ENCODE measurements around the gene MYOZ2. TPM values are rescaled to one million over a fixed set of nuclear protein-coding genes. Genes with fewer than 3 reads are reported as not detected.

MYOZ2 gene
- total RNA-seq, 1 experiment from 2014 or later: not detected

GRCh38 chr4:119228406-119228805 lies 92.8 kb downstream of the MYOZ2 start:
- peaks cover 12% of the 10 kb centered on the region for H3K36me3 Mint-ChIP-seq (ENCODE audit: insufficient read depth, unreplicated experiment)
- peaks cover 13% of the 10 kb centered on the region for H3K4me1 Mint-ChIP-seq (ENCODE audit: insufficient read depth, unreplicated experiment)
- no peak overlapping the region for H3K4me3 Mint-ChIP-seq (ENCODE audit: unreplicated experiment)
- CTCF ChIA-PET: no interaction called here
- DNase-seq (ENCODE audit: unreplicated experiment): no peak
- intact Hi-C loops (cut with micrococcal nuclease): no loop called here
- TF ChIP-seq CTCF (IDR thresholded peaks at IDR 0.05; ENCODE audit: unreplicated experiment): no peak
- no peak overlapping the region for H3K27ac Mint-ChIP-seq (ENCODE audit: low read depth, unreplicated experiment)
- H3K27me3 Mint-ChIP-seq (ENCODE audit: insufficient read depth, unreplicated experiment): no peaks in the 10 kb centered on the region
- no TSS peak for BruUV-seq (replicated peaks)
- H3K9me3 Mint-ChIP-seq (ENCODE audit: unreplicated experiment): no peaks in the 10 kb centered on the region
- POLR2A ChIA-PET: interaction anchor here (1.3 to 4.1 kb wide), 2 partner anchors 16 kb away, joined by 6 to 28 read pairs; partner anchors contain the start of gene USP53

- no peak overlapping the region for H3K27ac Mint-ChIP-seq (ENCODE audit: low read depth, unreplicated experiment)
- H3K4me1 Mint-ChIP-seq (ENCODE audit: insufficient read depth, unreplicated experiment): peaks cover 21% of the 10 kb centered on the region
- no peaks in the 10 kb centered on the region for H3K27me3 Mint-ChIP-seq (ENCODE audit: insufficient read depth, unreplicated experiment)
- DNase-seq (ENCODE audit: unreplicated experiment): no peak
- ChIA-PET CTCF (no interaction called here), POLR2A (interaction anchor here (1.0 to 1.3 kb wide), 2 partner anchors 17 to 70 kb away, joined by 4 to 6 read pairs; partner anchors contain the start of gene USP53)
- BruUV-seq (replicated peaks): no TSS peak
- intact Hi-C loops (cut with micrococcal nuclease): no loop called here
- no peaks in the 10 kb centered on the region for H3K9me3 Mint-ChIP-seq (ENCODE audit: unreplicated experiment)
- peaks cover 13% of the 10 kb centered on the region for H3K36me3 Mint-ChIP-seq (ENCODE audit: insufficient read depth, unreplicated experiment)
- H3K4me3 Mint-ChIP-seq (ENCODE audit: unreplicated experiment): no peak overlapping the region
- no peak for TF ChIP-seq CTCF (IDR thresholded peaks at IDR 0.05; ENCODE audit: unreplicated experiment)
Observed at GRCh38 chr4:119229908-119230687, 94.5 kb downstream of the MYOZ2 start.

GRCh38 chr4:119231491-119231890 lies 95.9 kb downstream of the MYOZ2 start:
- intact Hi-C loops (cut with micrococcal nuclease): no loop called here
- H3K27ac Mint-ChIP-seq (ENCODE audit: low read depth, unreplicated experiment): no peak overlapping the region
- no peak for TF ChIP-seq CTCF (IDR thresholded peaks at IDR 0.05; ENCODE audit: unreplicated experiment)
- H3K9me3 Mint-ChIP-seq (ENCODE audit: unreplicated experiment): no peaks in the 10 kb centered on the region
- H3K36me3 Mint-ChIP-seq (ENCODE audit: insufficient read depth, unreplicated experiment): peaks cover 14% of the 10 kb centered on the region
- BruUV-seq (replicated peaks): no TSS peak
- ChIA-PET POLR2A (interaction anchor here (1.3 kb wide), 1 partner anchor 185 kb away, joined by 3 read pairs; no protein-coding TSS in a partner anchor), CTCF (no interaction called here)
- peaks cover 21% of the 10 kb centered on the region for H3K4me1 Mint-ChIP-seq (ENCODE audit: insufficient read depth, unreplicated experiment)
- no peak overlapping the region for H3K4me3 Mint-ChIP-seq (ENCODE audit: unreplicated experiment)
- H3K27me3 Mint-ChIP-seq (ENCODE audit: insufficient read depth, unreplicated experiment): no peaks in the 10 kb centered on the region
- no peak for DNase-seq (ENCODE audit: unreplicated experiment)

GRCh38 chr4:119232286-119232685 lies 96.7 kb downstream of the MYOZ2 start:
- intact Hi-C loops (cut with micrococcal nuclease): no loop called here
- no TSS peak for BruUV-seq (replicated peaks)
- CTCF ChIA-PET: interaction anchor here (0.7 kb wide), 1 partner anchor 208 kb away, joined by 3 read pairs; no protein-coding TSS in a partner anchor

More at GRCh38 chr4:119232286-119232685, 96.7 kb downstream of the MYOZ2 start:
- peaks cover 22% of the 10 kb centered on the region for H3K36me3 Mint-ChIP-seq (ENCODE audit: insufficient read depth, unreplicated experiment)
- no peak overlapping the region for H3K27ac Mint-ChIP-seq (ENCODE audit: low read depth, unreplicated experiment)
- POLR2A ChIA-PET: interaction anchor here (0.9 to 1.6 kb wide), 6 partner anchors 19 to 1647 kb away, joined by 3 to 6 read pairs (median 3); partner anchors contain the start of gene USP53
- no peaks in the 10 kb centered on the region for H3K9me3 Mint-ChIP-seq (ENCODE audit: unreplicated experiment)
- peaks cover 21% of the 10 kb centered on the region for H3K4me1 Mint-ChIP-seq (ENCODE audit: insufficient read depth, unreplicated experiment)
- no peak overlapping the region for H3K4me3 Mint-ChIP-seq (ENCODE audit: unreplicated experiment)
- H3K27me3 Mint-ChIP-seq (ENCODE audit: insufficient read depth, unreplicated experiment): no peaks in the 10 kb centered on the region
- DNase-seq (ENCODE audit: unreplicated experiment): no peak
- no peak for TF ChIP-seq CTCF (IDR thresholded peaks at IDR 0.05; ENCODE audit: unreplicated experiment)

Data from MCF 10A (cell line).